Upper lobe of left lung (tissue), 6 donors: ENCODE results near the gene KLHL26. TPM values are rescaled to one million over a fixed set of nuclear protein-coding genes. Genes with fewer than 3 reads are reported as not detected.

ENCODE experiments used
- ATAC-seq, 2 donors: fragments of 200-7000 bp; cut with Tn5 transposase; one replicate each; pipeline ENCODE4 v1.9.1; 2022; ENCODE audit warnings: mild to moderate bottlenecking in 2 of 2, moderate library complexity in 2 of 2; ENCODE audit not compliant: low FRiP score in 2 of 2
- DNase-seq, 2 donors: peaks; one replicate each; pipeline ENCODE4 v3.0.0-alpha.2; 2019 to 2020
- H3K27ac ChIP-seq, 4 donors: fragments of 200-600 bp; sonication (generic); one replicate each; pipeline ENCODE4 v1.5.1; 2016 to 2019
- H3K27me3 ChIP-seq, 4 donors: fragments of 200-600 bp; sonication (generic); one replicate each; pipeline ENCODE4 v1.5.1; 2017 to 2019
- H3K36me3 ChIP-seq, 4 donors: fragments of 200-600 bp; sonication (generic); one replicate each; pipeline ENCODE4 v1.5.1; 2016 to 2019
- H3K4me1 ChIP-seq, 4 donors: fragments of 200-600 bp; sonication (generic); one replicate each; pipeline ENCODE4 v1.5.1; 2018 to 2019
- H3K4me3 ChIP-seq, 4 donors: fragments of 200-600 bp; sonication (generic); one replicate each; pipeline ENCODE4 v1.5.1; 2017 to 2019; ENCODE audit warnings: mild to moderate bottlenecking in 2 of 4, moderate library complexity in 1 of 4
- H3K9me3 ChIP-seq, 4 donors: fragments of 200-600 bp; sonication (generic); one replicate each; pipeline ENCODE4 v1.5.1; 2018 to 2019
- CTCF ChIP-seq, 6 experiments: fragments of 450-650 bp in 4 of 6; fragments of 200-600 bp in 2 of 6; sonication (generic) in 2 of 6; IDR thresholded peaks; one replicate each; pipeline ENCODE4 v1.5.1; 2016 to 2019; ENCODE audit warnings: antibody characterized with exemption in 6 of 6
- EP300 ChIP-seq, 4 donors: sonication (generic); formaldehyde crosslinking; IDR thresholded peaks; one replicate each; pipeline ENCODE4 v1.5.1; 2017; ENCODE audit warnings: antibody characterized with exemption in 4 of 4, control low read depth in 2 of 4
- POLR2A ChIP-seq, 4 donors: fragments of 450-650 bp; IDR thresholded peaks; one replicate each; pipeline ENCODE4 v1.5.1; 2016 to 2017; ENCODE audit warnings: antibody characterized with exemption in 4 of 4, mild to moderate bottlenecking in 2 of 4
- POLR2AphosphoS5 ChIP-seq, 2 donors: sonication (generic); formaldehyde crosslinking; IDR thresholded peaks; one replicate each; pipeline ENCODE4 v1.5.1; 2017; ENCODE audit warnings: antibody characterized with exemption in 2 of 2
- WGBS, 2 donors: methylation state at CpG; one replicate each; pipeline ENCODE4 v1.1.5; 2017 to 2018; 5-methylcytosine and 5-hydroxymethylcytosine counted together
- total RNA-seq, 6 donors: library from RNA; depleted of rRNA in 4 of 6; stranded (reverse); fragments of >200 nt in 4 of 6; gene quantifications; one replicate each; pipeline versions ENCODE4 v1.1.0 to v1.2.1, GENCODE V29; 2016 to 2021
- donor health status: DM: no; HTN: no; CAD: no; lungs with moderate emphysema.
- donor health status: DM: no; HTN: yes; CAD: no; lungs with severe emphysema.

KLHL26 gene
- total RNA-seq: 10 to 100 TPM in 4 of 6 donors, 1 to 10 TPM in 2; 8.1 to 16.1 (median 12.1) TPM

GRCh38 chr19:18636969-18637629 is at the start of gene KLHL26:
Gene KLHL26, plus strand, starts transcription at chr19:18637028. Its CDS starts 27 bp downstream, at chr19:18637055.
- peaks cover 5 to 37% (median 27%) of the 10 kb centered on the region in 4 donors for H3K4me1 ChIP-seq
- no peaks in the 10 kb centered on the region for H3K36me3 ChIP-seq
- peak within 1 kb of the TSS; percentile 65 to 95 (median 82) for H3K4me3 ChIP-seq
- no peaks in the 10 kb centered on the region for H3K9me3 ChIP-seq
- peak in 2 of 4 donors; percentile 42 to 76 for TF ChIP-seq POLR2A (IDR thresholded peaks at IDR 0.05)
- no peak for TF ChIP-seq CTCF (IDR thresholded peaks at IDR 0.05)
- TF ChIP-seq POLR2AphosphoS5 (IDR thresholded peaks at IDR 0.05): peak; percentile 30 to 91
- ATAC-seq (no peak), DNase-seq (peak in 1 of 2 donors; percentile 99)
- H3K27me3 ChIP-seq: no peaks in the 10 kb centered on the region
- 14 to 31% methylated on average over 10 to 44 of the region's 47 CpGs for WGBS, 2 donors
- peak within 1 kb of the TSS; percentile 83 to 94 (median 89) for H3K27ac ChIP-seq

- TF ChIP-seq CTCF (IDR thresholded peaks at IDR 0.05): no peak
- no peak for TF ChIP-seq EP300 (IDR thresholded peaks at IDR 0.05)
- TF ChIP-seq POLR2AphosphoS5 (IDR thresholded peaks at IDR 0.05): no peak
- no peak for TF ChIP-seq POLR2A (IDR thresholded peaks at IDR 0.05)
- peak overlapping the region in 3 of 4 donors; percentile 82 to 88 (median 87) for H3K27ac ChIP-seq
- no peak overlapping the region for H3K4me3 ChIP-seq
- peaks cover 19 to 29% (median 22%) of the 10 kb centered on the region in 4 donors for H3K4me1 ChIP-seq
- no peak for ATAC-seq
- no peaks in the 10 kb centered on the region for H3K27me3 ChIP-seq
- H3K9me3 ChIP-seq: no peaks in the 10 kb centered on the region
- no peak for DNase-seq
- peaks cover 0 to 15% (median 9%) of the 10 kb centered on the region in 4 donors for H3K36me3 ChIP-seq
- 88 to 92% methylated on average over 12 of the region's 12 CpGs for whole genome bisulfite sequencing, 2 donors
Observed at GRCh38 chr19:18587561-18587960, 49.3 kb upstream of the KLHL26 start.

- Histone ChIP-seq H3K4me1 (peaks cover 19 to 29% (median 22%) of the 10 kb centered on the region in 4 donors), H3K4me3 (peak overlapping the region; percentile 60 to 93 (median 86)), H3K27me3 (no peaks in the 10 kb centered on the region), H3K27ac (peak overlapping the region; percentile 78 to 88 (median 84)), H3K36me3 (peaks cover 0 to 15% (median 9%) of the 10 kb centered on the region in 4 donors), H3K9me3 (no peaks in the 10 kb centered on the region)
- ATAC-seq (no peak), DNase-seq (no peak)
- TF ChIP-seq CTCF (IDR thresholded peaks at IDR 0.05): no peak
- TF ChIP-seq POLR2AphosphoS5 (IDR thresholded peaks at IDR 0.05): no peak
- no peak for TF ChIP-seq EP300 (IDR thresholded peaks at IDR 0.05)
- TF ChIP-seq POLR2A (IDR thresholded peaks at IDR 0.05): no peak
- WGBS, 2 donors: 33 to 37% methylated on average over 6 to 16 of the region's 16 CpGs
Observed at GRCh38 chr19:18587962-18588610, 48.7 kb upstream of the KLHL26 start.

GRCh38 chr19:18588611-18589379 is 48.0 kb upstream of the KLHL26 start, which contains the start of gene REX1BD:
Gene REX1BD, plus strand, starts transcription at chr19:18588798. Its CDS starts 4 bp downstream, at chr19:18588802.
- Histone ChIP-seq H3K9me3 (no peaks in the 10 kb centered on the region), H3K27ac (peak within 1 kb of the TSS; percentile 78 to 88 (median 84)), H3K4me3 (peak within 1 kb of the TSS; percentile 60 to 93 (median 86)), H3K27me3 (no peaks in the 10 kb centered on the region), H3K4me1 (peaks cover 20 to 30% (median 24%) of the 10 kb centered on the region in 4 donors), H3K36me3 (peaks cover 0 to 15% (median 9%) of the 10 kb centered on the region in 4 donors)
- DNase-seq (peak; percentile 82 to 95), ATAC-seq (peak; percentile 93 to 96)
- WGBS, 2 donors: 0 to 5% methylated on average over 4 to 40 of the region's 72 CpGs
- TF ChIP-seq POLR2A (IDR thresholded peaks at IDR 0.05) (peak in 2 of 4 donors; percentile 25 to 67), POLR2AphosphoS5 (IDR thresholded peaks at IDR 0.05) (peak; percentile 38 to 43), CTCF (IDR thresholded peaks at IDR 0.05) (peak; percentile 74 to 95 (median 92)), EP300 (IDR thresholded peaks at IDR 0.05) (no peak)
